A549 (cell line): ENCODE measurements around the gene GARS1.

Source experiments
- BCL3 ChIP-seq: fragments of >200 bp; sonication (Bioruptor Twin); formaldehyde crosslinking; IDR thresholded peaks from 3 replicates; pipeline ENCODE4 v1.6.1; 2016
- BHLHE40 ChIP-seq: IDR thresholded peaks from 2 replicates; pipeline ENCODE4 v1.6.1; 2012; ENCODE audit warnings: low read depth, low read length, inconsistent platforms
- CBX8 ChIP-seq: fragments of 200-600 bp; sonication (generic); IDR thresholded peaks from 2 replicates; pipeline ENCODE4 v1.6.1; 2016
- CEBPB ChIP-seq, 2 experiments: fragments of >200 bp in 1 of 2; sonication (Bioruptor Twin) in 1 of 2; formaldehyde crosslinking in 1 of 2; IDR thresholded peaks; 2 replicates each; pipeline ENCODE4 v1.6.1; 2012 to 2016
- CHD2 ChIP-seq: fragments of 150-350 bp; IDR thresholded peaks from 2 replicates; pipeline ENCODE4 v1.6.1; 2014; ENCODE audit warnings: low read length; ENCODE audit not compliant: partially characterized antibody
- CTCF ChIP-seq: fragments of >200 bp; sonication (Bioruptor Twin); formaldehyde crosslinking; IDR thresholded peaks from 3 replicates; pipeline ENCODE4 v1.5.1; 2016
- EP300 ChIP-seq, 2 experiments: fragments of >200 bp; sonication (Bioruptor Twin); formaldehyde crosslinking; IDR thresholded peaks; 2 replicates in 1 of 2; 3 replicates in 1 of 2; pipeline ENCODE4 v1.6.1; 2016 to 2017
- HDAC2 ChIP-seq: fragments of 200-600 bp; sonication (generic); IDR thresholded peaks from 2 replicates; pipeline ENCODE4 v1.6.1; 2016
- POLR2A ChIP-seq: IDR thresholded peaks from 2 replicates; pipeline ENCODE4 v1.6.1; 2012; ENCODE audit warnings: mild to moderate bottlenecking, low read length

- no peak for TF ChIP-seq CTCF
- no peak for TF ChIP-seq POLR2A
- TF ChIP-seq BHLHE40: no peak
- no peak for TF ChIP-seq CBX8
- TF ChIP-seq CHD2: no peak
- no peak for TF ChIP-seq CEBPB (IDR thresholded peaks at IDR 0.05)
- TF ChIP-seq EP300 (IDR thresholded peaks at IDR 0.05): no peak
- no peak for TF ChIP-seq HDAC2
- TF ChIP-seq BCL3: no peak
These were observed 67.8 kb downstream of the GARS1 start for GRCh38 chr7:30662431-30662939.
